UCSD-AML1 (cell line): ENCODE data around the gene SUSD3.

Experiments used
- DNase-seq: peaks from one replicate; lab custom pipeline; 2025; ENCODE audit not compliant: unreplicated experiment; lab: John Stamatoyannopoulos, UW

The SUSD3 gene

DNA sequence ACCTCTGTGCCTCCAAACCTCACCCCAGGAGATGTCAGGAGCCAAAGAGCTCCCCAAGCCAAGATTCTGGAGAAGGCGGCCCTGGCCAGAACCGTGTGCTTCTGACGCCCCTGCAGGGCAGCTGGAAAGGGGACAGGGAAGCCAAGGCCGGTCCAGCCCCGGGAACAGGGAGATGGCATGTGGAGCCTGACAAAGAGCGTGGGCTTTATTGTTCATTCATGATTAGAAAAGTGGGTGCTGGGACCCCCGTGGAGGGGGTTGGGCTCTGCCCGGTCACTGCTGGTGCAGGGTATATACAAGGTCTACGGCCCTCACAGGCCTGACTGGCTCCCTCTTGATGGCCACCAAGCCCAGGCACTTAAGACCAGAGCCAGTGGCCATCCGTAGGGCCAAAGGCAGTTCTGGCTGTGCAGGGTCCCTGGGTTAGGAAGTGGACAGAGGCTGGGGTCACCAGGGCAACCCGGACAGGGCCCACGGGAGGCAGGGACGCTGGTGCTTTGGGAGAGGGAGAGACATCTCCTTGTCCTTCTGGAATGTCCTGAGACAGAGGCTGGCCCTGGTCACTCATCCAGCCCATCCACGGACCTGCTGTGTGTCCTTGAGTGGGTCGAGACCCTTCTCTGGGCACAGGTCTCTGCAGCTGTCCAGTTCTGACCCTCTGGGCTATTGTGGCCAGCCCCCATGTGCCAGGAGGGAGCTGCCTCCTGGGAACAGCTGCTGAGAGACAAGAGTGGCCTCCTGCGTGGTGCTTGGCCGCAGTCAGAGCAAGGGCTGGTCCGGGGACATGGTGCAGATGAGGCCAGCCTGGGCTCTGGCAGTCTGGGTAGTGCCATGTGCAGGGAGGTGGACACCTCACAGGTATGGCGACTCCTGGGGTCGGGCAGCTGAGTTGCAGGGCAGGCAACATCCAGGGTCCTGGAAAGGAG is 63.1 kb downstream of the SUSD3 start:
- no peak for DNase-seq

GRCh38 chr9:93122721-93123221 is 64.3 kb downstream of the SUSD3 start:
- no peak for DNase-seq

- no peak for DNase-seq
These were observed 65.2 kb downstream of the SUSD3 start for GRCh38 chr9:93123561-93124283.

DNA sequence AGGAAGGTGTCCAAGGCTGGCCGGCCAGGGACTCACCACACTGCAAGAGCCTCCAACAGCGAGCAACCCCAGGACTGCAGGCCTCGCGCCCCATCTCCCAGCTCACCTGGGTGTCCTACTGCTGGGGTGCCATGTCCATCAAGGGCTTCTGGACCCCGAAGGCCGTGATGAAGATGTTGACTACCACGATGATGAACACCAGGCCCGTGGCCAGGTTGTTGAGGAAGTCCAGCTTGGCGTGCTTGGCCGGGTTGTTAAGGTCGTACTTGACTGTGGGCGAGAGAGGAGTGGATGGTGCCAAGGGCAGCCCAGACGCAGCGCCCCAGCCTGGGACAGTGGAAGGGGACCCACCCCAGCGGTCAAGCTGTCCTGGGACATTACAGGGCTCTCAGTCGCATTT is 66.3 kb downstream of the SUSD3 start:
- no peak for DNase-seq

DNA sequence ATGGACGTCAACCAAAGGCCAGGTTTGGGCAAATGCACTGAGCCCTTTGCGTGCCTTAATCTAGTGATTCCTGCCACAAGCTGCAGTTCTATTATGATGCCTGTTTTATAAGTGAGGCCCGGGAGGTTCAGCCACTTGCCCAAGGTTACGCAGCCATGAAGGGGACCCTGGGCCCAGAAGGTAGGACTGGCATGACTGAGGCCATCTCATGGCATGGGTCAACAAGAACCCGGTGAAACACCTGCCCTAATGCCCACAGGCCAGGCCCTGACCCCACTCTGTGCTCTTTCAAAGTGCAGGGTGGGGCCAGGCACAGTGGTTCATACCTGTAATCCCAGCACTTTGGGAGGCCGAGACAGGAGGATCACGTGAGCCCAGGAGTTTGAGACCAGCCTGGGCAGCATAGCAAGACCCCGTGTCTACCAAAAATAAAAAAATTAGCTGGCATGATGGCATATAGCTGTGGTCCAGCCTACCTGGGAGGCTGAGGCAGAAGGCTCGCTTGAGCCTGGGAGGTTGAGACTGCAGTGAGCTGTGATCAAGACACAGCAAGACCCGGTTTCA is 66.9 kb downstream of the SUSD3 start:
- DNase-seq, result no peak

DNA sequence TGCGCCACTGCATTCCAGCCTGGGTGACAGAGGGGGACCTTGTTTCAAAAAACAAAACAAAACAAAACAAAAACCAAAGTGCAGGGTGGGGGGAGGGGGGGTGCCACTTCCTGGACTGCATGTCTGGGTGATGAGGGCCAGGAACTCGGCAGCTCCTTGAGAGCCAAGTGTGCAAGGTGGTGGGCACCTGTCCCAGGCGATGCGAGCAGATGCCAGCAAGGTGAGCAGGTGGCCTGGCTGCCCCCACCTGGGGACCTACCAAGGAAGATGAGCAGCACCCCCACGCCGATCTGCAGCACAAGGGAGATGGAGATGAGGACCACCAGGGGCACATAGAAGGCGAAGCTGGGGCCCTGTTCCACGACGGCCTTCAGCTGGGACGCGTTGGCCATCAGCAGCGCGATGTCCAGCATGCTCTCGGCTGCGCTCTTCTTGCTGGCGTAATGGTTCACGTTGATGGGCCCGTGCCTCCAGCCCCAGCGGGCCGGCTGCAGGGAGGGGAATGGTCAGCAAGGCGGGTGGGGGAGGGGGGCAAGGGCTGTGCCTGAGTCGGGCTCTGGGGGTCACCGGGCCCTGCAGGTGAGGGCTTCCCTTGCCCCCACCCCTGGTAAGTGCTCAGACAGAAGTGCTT is 67.8 kb downstream of the SUSD3 start:
- DNase-seq, result no peak

- DNase-seq, result peak; percentile 49
These were observed 68.4 kb downstream of the SUSD3 start for GRCh38 chr9:93126825-93127368.

DNA sequence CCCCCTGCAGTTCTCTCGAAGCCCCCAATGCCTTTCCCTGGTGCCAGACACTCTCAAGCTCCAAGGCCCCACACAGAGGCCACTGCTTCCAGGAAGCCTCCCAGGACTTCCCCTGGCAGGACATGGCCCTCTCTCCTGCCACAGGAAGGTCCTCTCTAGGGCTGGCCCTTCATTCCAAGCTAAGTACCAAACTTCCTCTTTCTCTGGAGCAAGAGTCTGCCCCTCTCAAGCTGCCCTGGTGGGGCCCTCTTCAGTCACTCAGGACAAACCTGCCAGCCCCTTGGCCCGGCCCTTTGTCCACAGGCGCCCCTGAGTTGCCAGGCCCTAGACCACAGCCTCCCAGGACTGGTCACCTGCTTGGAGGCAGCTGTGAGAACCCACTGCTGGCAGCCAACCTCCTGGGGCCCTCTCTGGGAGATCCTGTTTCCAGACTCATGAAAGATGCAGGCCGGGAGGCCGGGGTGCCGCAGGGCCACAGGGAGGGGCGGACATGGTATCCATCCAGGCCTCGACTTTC is 69.0 kb downstream of the SUSD3 start:
- DNase-seq, result peak; percentile 38

GRCh38 chr9:93128011-93128714 is 69.7 kb downstream of the SUSD3 start:
- DNase-seq, result no peak

DNA sequence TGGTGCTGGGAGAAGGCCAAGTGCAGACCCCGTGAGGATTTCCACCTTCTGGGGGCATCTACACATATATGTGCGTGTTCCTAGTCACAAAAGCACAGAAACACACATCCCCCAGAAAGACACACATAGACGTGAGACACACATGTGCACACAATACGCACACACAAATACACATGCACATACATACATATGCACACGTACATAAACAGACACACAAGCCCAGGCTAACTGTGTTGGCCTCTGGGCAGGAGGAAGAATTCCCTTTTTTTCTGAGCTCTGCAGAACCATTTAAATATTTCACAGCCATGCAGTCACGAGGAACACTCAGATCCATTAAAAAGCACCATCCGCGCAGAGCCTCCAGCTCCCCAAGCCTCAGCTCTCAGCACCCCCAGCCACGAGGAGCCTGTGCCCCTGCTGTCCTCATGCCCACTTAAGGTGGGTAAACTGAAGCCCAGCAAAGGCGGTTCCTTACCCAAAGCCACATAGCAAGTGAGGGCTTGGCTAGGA is 70.3 kb downstream of the SUSD3 start:
- no peak for DNase-seq

GRCh38 chr9:93129286-93129685 is 70.8 kb downstream of the SUSD3 start:
- DNase-seq, result no peak

DNA sequence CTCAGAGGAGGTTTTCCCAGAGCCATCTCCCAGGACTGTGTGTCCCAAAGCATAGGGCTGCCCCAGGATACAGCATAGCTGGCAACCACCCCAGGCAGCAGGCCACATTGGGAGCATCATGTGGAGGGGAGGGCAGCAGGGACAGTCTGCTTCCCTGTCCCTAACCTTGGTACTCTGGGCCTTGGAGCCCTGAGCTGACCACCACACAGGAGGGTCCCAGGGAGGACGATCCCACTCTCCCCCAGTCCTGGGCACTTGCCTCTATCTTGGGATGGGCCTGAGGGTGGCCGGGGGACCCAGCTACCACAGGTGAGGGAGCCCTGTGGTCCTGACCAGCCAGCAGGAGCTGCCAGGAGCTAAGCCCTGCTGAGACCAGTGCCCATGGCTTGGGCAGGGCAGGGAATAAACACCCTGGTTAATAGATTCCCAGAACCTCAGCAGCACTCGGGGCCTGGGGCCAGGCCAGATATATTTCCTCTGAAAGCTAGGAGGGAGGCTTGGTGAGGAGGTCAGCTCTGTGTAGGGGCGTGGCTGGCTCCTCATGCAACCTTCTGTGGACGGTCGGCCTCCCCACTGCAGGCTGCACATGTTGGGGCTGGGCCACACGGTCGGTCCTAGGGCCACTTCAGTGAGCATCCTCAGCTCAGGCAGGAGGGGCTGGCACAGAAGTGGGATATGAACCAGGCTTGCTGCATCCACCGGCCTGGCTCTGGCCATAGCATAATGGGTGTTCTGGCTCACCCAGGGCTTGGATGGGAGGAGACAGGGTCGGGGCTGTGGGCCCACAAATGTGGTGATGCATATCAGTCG is 71.4 kb downstream of the SUSD3 start:
- no peak for DNase-seq

DNA sequence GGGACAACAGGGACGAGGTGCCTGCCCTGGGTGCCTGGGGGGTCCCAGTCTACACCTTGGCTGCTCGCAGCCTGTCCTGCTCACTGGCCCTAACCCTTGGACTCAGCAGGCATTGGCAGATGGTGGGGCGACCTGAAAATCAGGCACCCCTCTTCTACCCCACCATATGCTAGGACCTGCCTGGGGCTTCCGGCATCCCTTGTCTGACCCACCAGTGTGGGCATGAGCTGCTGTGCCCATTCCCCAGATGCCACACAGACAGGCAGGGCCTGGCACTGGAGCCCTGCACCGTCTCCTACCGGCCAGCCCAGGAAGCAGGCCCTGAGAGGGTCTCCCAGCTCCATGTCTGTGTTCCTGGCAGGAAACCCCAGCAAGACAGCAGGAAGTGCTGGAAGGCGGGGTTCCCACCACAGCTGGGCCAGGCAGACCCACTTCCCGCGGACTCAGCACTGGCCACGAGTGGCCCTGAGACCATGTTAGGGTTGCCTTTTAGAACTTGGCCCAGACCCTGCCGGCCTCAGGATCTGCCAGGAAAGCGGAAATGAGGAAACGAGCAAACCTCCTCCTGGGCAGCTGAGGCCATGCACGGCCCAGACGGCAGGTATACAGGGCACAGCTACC is 72.5 kb downstream of the SUSD3 start:
- DNase-seq, result peak; percentile 80

DNA sequence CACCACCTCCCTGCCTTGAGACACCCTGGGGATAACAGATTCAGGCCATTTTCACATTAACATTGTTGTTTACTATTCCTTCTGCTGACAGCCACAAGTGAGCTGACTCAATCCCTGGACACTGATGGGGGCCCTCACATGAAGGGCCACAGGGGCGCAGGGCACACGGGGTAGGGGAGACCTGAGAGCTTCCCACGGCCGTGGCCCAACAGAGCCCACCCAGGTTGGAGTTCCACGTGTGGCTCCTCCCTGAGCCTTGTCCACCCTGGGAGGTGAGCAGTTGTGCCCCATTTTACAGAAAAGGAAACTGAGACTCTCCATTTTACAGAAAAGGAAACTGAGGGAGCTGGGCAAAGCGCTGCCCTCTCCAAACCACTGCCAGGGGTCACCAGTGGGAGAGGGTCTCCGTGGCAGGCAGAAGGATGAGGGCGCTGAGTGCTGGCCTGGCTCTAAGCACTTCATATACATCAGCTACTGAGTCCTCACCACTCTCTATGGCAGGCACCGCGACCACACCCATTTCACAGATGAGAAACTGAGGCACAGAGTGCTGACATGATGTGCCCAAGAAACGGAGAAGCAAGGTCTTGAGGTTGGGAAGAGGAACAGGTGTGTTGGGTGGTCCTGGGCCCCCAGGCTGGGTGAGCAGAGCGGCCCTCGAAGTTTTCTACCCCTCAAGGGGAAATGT is 73.2 kb downstream of the SUSD3 start:
- no peak for DNase-seq

- DNase-seq, result no peak
These were observed 73.9 kb downstream of the SUSD3 start for GRCh38 chr9:93132287-93132927.

GRCh38 chr9:93132946-93133680 is 74.6 kb downstream of the SUSD3 start:
- DNase-seq, result no peak

- DNase-seq, result peak; percentile 64
These were observed 75.1 kb downstream of the SUSD3 start for GRCh38 chr9:93133681-93134014.
